IMR-90 (cell line): Measurements from ENCODE around the gene SERPINA1. TPM values are rescaled to one million over a fixed set of nuclear protein-coding genes. Genes with fewer than 3 reads are reported as not detected.

Source experiments
- ATAC-seq: fragments of 200-7000 bp; cut with Tn5 transposase; 2 replicates; pipeline ENCODE4 v1.9.1; 2020; ENCODE audit warnings: low read depth, mild to moderate bottlenecking, moderate library complexity
- BruUV-seq: library from RNA; stranded (reverse); fragments of 400-500 nt; replicated peaks from 2 replicates; lab custom pipeline; 2021; lab: Mats Ljungman, UMichigan
- CTCF ChIA-PET: fragments of 300-600 bp; formaldehyde crosslinking; extraction: SDS; loops from one replicate; lab custom pipeline; 2021; ENCODE audit warnings: antibody characterized with exemption; lab: Yijun Ruan, JAX
- POLR2A ChIA-PET: fragments of 300-600 bp; sonication (Branson Sonifier 250); formaldehyde crosslinking; loops from one replicate; lab custom pipeline; 2022; ENCODE audit warnings: antibody characterized with exemption; ENCODE audit not compliant: unreplicated experiment; lab: Charles Lee
- DNase-seq: peaks from one replicate; pipeline ENCODE4 v3.0.0; 2013
- H2AFZ ChIP-seq: replicated peaks from 2 replicates; pipeline ENCODE3; 2013; ENCODE audit warnings: low read length, mild to moderate bottlenecking; ENCODE audit not compliant: poor library complexity
- H2AK5ac ChIP-seq: 2 replicates; pipeline ENCODE4 v1.6.1; 2013; ENCODE audit warnings: low read depth, low read length, inconsistent platforms
- H2AK9ac ChIP-seq: replicated peaks from 2 replicates; pipeline ENCODE3; 2013; ENCODE audit warnings: mild to moderate bottlenecking, low read depth, low read length, moderate library complexity; ENCODE audit not compliant: poor library complexity
- H2BK120ac ChIP-seq: 2 replicates; pipeline ENCODE4 v1.6.1; 2013; ENCODE audit warnings: low read depth, low read length, inconsistent platforms
- H2BK15ac ChIP-seq: 3 replicates; pipeline ENCODE4 v1.6.1; 2013; ENCODE audit warnings: low read depth, low read length, inconsistent platforms
- H2BK20ac ChIP-seq: 2 replicates; pipeline ENCODE4 v1.6.1; 2013; ENCODE audit warnings: low read depth, mild to moderate bottlenecking, inconsistent platforms, low read length, moderate library complexity
- H2BK5ac ChIP-seq: 2 replicates; pipeline ENCODE4 v1.6.1; 2013; ENCODE audit warnings: mild to moderate bottlenecking, low read depth, low read length, inconsistent platforms; ENCODE audit not compliant: poor library complexity, severe bottlenecking
- H3K14ac ChIP-seq: replicated peaks from 2 replicates; pipeline ENCODE4 v1.6.1; 2013; ENCODE audit warnings: low read depth, low read length, inconsistent platforms
- H3K18ac ChIP-seq: 2 replicates; pipeline ENCODE4 v1.6.1; 2013; ENCODE audit warnings: low read depth, low read length, control low read depth
- H3K23ac ChIP-seq: 2 replicates; pipeline ENCODE4 v1.6.1; 2013; ENCODE audit warnings: low read depth, low read length, inconsistent platforms
- H3K27ac ChIP-seq: 2 replicates; pipeline ENCODE4 v1.5.1; 2013; ENCODE audit warnings: mild to moderate bottlenecking, control low read depth, low read length; ENCODE audit not compliant: insufficient read depth
- H3K27me3 ChIP-seq: 2 replicates; pipeline ENCODE4 v1.6.1; 2013; ENCODE audit warnings: low read length; ENCODE audit not compliant: control insufficient read depth, insufficient read depth
- H3K36me3 ChIP-seq: 2 replicates; pipeline ENCODE4 v1.6.1; 2013; ENCODE audit warnings: low read length, mixed read lengths; ENCODE audit not compliant: control insufficient read depth, insufficient read depth
- H3K4ac ChIP-seq: 2 replicates; pipeline ENCODE4 v1.6.1; 2013; ENCODE audit warnings: low read depth, low read length, inconsistent platforms
- H3K4me1 ChIP-seq: 2 replicates; pipeline ENCODE4 v1.6.1; 2013; ENCODE audit warnings: low read length, mixed read lengths; ENCODE audit not compliant: control insufficient read depth, insufficient read depth
- H3K4me2 ChIP-seq: 2 replicates; pipeline ENCODE4 v1.6.1; 2013; ENCODE audit warnings: low read depth, mild to moderate bottlenecking, control low read depth, low read length, moderate library complexity
- H3K4me3 ChIP-seq: 2 replicates; pipeline ENCODE4 v1.5.1; 2013; ENCODE audit warnings: low read depth, mild to moderate bottlenecking, control low read depth, low read length, moderate library complexity; ENCODE audit not compliant: insufficient read depth
- H3K56ac ChIP-seq: 2 replicates; pipeline ENCODE4 v1.6.1; 2013; ENCODE audit warnings: low read length, inconsistent platforms; ENCODE audit not compliant: insufficient read depth; ENCODE audit errors: extremely low read depth
- H3K79me1 ChIP-seq, 2 experiments: 2 replicates each; pipeline ENCODE4 v1.6.1; 2013; ENCODE audit warnings: low read length in 2 of 2, inconsistent platforms in 1 of 2, low read depth in 1 of 2
- H3K9ac ChIP-seq: 2 replicates; pipeline ENCODE4 v1.6.1; 2013; ENCODE audit warnings: low read depth, low read length, control low read depth
- H3K9me1 ChIP-seq: 2 replicates; pipeline ENCODE4 v1.6.1; 2013; ENCODE audit warnings: low read length, inconsistent platforms; ENCODE audit not compliant: insufficient read depth
- H3K9me3 ChIP-seq: 2 replicates; pipeline ENCODE4 v1.6.1; 2013; ENCODE audit warnings: low read length; ENCODE audit not compliant: control insufficient read depth, insufficient read depth
- H4K20me1 ChIP-seq: 2 replicates; pipeline ENCODE4 v1.6.1; 2013; ENCODE audit warnings: low read length, inconsistent platforms; ENCODE audit not compliant: insufficient read depth
- H4K5ac ChIP-seq: 2 replicates; pipeline ENCODE4 v1.6.1; 2013; ENCODE audit warnings: mild to moderate bottlenecking, low read depth, low read length, control low read depth
- H4K8ac ChIP-seq, 2 experiments: 2 replicates each; pipeline ENCODE4 v1.6.1; 2013; ENCODE audit warnings: low read depth in 2 of 2, low read length in 2 of 2, control low read depth in 1 of 2, inconsistent platforms in 1 of 2
- H4K91ac ChIP-seq: 2 replicates; pipeline ENCODE4 v1.6.1; 2013; ENCODE audit warnings: low read depth, low read length, inconsistent platforms; ENCODE audit not compliant: insufficient read depth
- CEBPB ChIP-seq: IDR thresholded peaks from 2 replicates; pipeline ENCODE4 v1.6.1; 2012; ENCODE audit warnings: low read depth, low read length, improper control_type of control experiment
- CTCF ChIP-seq: conservative IDR thresholded peaks from 2 replicates; pipeline ENCODE4 v1.5.1; 2012; ENCODE audit warnings: mild to moderate bottlenecking, low read depth, low read length, improper control_type of control experiment
- FOS ChIP-seq: fragments of 150-350 bp; IDR thresholded peaks from 2 replicates; pipeline ENCODE4 v1.6.1; 2016; ENCODE audit warnings: low read depth, low read length
- POLR2A ChIP-seq: IDR thresholded peaks from 2 replicates; pipeline ENCODE4 v1.6.1; 2012; ENCODE audit warnings: mild to moderate bottlenecking, low read depth, low read length
- RAD21 ChIP-seq: IDR thresholded peaks from 2 replicates; pipeline ENCODE4 v1.6.1; 2012; ENCODE audit warnings: low read length, improper control_type of control experiment
- USF2 ChIP-seq: fragments of 150-350 bp; IDR thresholded peaks from 2 replicates; pipeline ENCODE4 v1.6.1; 2017; ENCODE audit warnings: mild to moderate bottlenecking, antibody characterized with exemption, low read length, low read depth
- WGBS, 2 experiments: methylation state at CpG; one replicate each; pipeline versions ENCODE4 v1.1.5 to v1.1.7; 2013; ENCODE audit warnings: missing lambda C conversion rate in 2 of 2; ENCODE audit not compliant: insufficient read length in 1 of 2; ENCODE audit errors: extremely low coverage in 2 of 2; 5-methylcytosine and 5-hydroxymethylcytosine counted together
- dilution Hi-C: fragments of 300-500 bp; cut with HindIII; formaldehyde crosslinking; loops from one replicate; pipeline ENCODE4 v1.14.3; 2018; ENCODE audit warnings: low sequenced_read_pairs; ENCODE audit not compliant: unreplicated experiment
- in situ Hi-C: fragments of 300-500 bp; cut with MboI; formaldehyde crosslinking; loops from 3 replicates; pipeline ENCODE4 v1.14.3; 2019; ENCODE audit warnings: low sequenced_read_pairs, inconsistent platforms, mixed read lengths
- intact Hi-C: fragments of 100-400 bp; cut with micrococcal nuclease; formaldehyde crosslinking; loops from 2 replicates; pipeline ENCODE4 v1.10.0; 2022
- polyA plus RNA-seq, 3 experiments: library from polyadenylated mRNA; depleted of rRNA; stranded (reverse); fragments of >200 nt; gene quantifications; 2 replicates each; pipeline ENCODE4 v1.2.3, GENCODE V29; 2012; ENCODE audit warnings: low replicate concordance in 1 of 3
- total RNA-seq: library from RNA; depleted of rRNA; stranded (reverse); fragments of >200 nt; gene quantifications from 2 replicates; pipeline ENCODE4 v1.2.3, GENCODE V29; 2012

SERPINA1 gene
- total and polyA plus RNA-seq, 2 of the 4 experiments (the other 2 are of a cell fraction), result 0.54 to 1.2 TPM

GRCh38 chr14:94389731-94390371 is 1.4 kb upstream of the SERPINA1 start:
- Histone ChIP-seq H4K91ac (no peak overlapping the region), H2AK9ac (no peak overlapping the region), H4K8ac (no peak overlapping the region), H4K5ac (no peak overlapping the region), H3K4me3 (no peak overlapping the region), H2BK15ac (no peak overlapping the region), H3K27me3 (no peaks in the 10 kb centered on the region), H3K36me3 (no peaks in the 10 kb centered on the region), H2BK120ac (no peak overlapping the region), H3K79me1 (no peaks in the 10 kb centered on the region), H4K20me1 (no peaks in the 10 kb centered on the region), H3K9me3 (no peaks in the 10 kb centered on the region), H2BK5ac (no peak overlapping the region), H3K9me1 (no peaks in the 10 kb centered on the region), H3K4me1 (no peaks in the 10 kb centered on the region), H3K4ac (no peak overlapping the region), H3K56ac (no peak overlapping the region), H3K18ac (no peak overlapping the region), H2AFZ (peak overlapping the region; percentile 54), H3K4me2 (no peak overlapping the region), H3K27ac (no peak overlapping the region), H2BK20ac (no peak overlapping the region), H3K14ac (no peak overlapping the region), H3K23ac (no peak overlapping the region), H3K9ac (no peak overlapping the region), H2AK5ac (no peak overlapping the region)
- no TSS peak for BruUV-seq
- DNase-seq (no peak), ATAC-seq (no peak)
- ChIA-PET CTCF (no interaction called here), POLR2A (no interaction called here)
- in situ Hi-C loops, result no loop called here
- TF ChIP-seq USF2 (no peak), POLR2A (no peak), RAD21 (no peak), CEBPB (no peak), FOS (no peak), CTCF (no peak)
- WGBS, 2 experiments, result 42% methylated on average over 3 of the region's 10 CpGs; no CpG with 5 or more reads in 1 of the 2 experiments
- dilution Hi-C loops, result no loop called here
- intact Hi-C loops, result no loop called here
